Adrenal gland (tissue), 5 donors: Measurements from ENCODE around the gene GPC6.

ENCODE experiments used
- CTCF ChIP-seq, 6 experiments: fragments of 450-650 bp in 4 of 6; fragments of 200-600 bp in 2 of 6; sonication (generic) in 1 of 6; IDR thresholded peaks; 1 replicate in 5 of 6; 2 replicates in 1 of 6; pipeline versions ENCODE4 v1.5.1 to v1.8.0; 2016 to 2021; ENCODE audit warnings: antibody characterized with exemption in 6 of 6, mild to moderate bottlenecking in 2 of 6, moderate library complexity in 1 of 6
- POLR2A ChIP-seq, 2 donors: fragments of 450-650 bp; IDR thresholded peaks; one replicate each; pipeline ENCODE4 v1.6.1; 2017; ENCODE audit warnings: antibody characterized with exemption in 2 of 2, mild to moderate bottlenecking in 2 of 2, moderate library complexity in 1 of 2
- donor health status: DM: no; HTN: no; CAD: no.

GRCh38 chr13:93502987-93503615 is 276.5 kb downstream of the GPC6 start:
- no peak for TF ChIP-seq POLR2A (IDR thresholded peaks at IDR 0.05)
- TF ChIP-seq CTCF (IDR thresholded peaks at IDR 0.05): no peak
